DOHH2 (cell line): Measurements from ENCODE around the gene PTGS2.

Experiments used
- CTCF ChIP-seq: fragments of 200-600 bp; sonication (generic); IDR thresholded peaks from one replicate; pipeline ENCODE4 v1.5.1; 2014; ENCODE audit warnings: antibody characterized with exemption, mild to moderate bottlenecking, low read depth, low read length; ENCODE audit not compliant: poor library complexity, severe bottlenecking
- EZH2phosphoT487 ChIP-seq: fragments of 200-600 bp; sonication (generic); IDR thresholded peaks from 2 replicates; pipeline ENCODE4 v1.6.1; 2017; ENCODE audit warnings: borderline replicate concordance, mild to moderate bottlenecking, antibody characterized with exemption, low read length, moderate library complexity, mixed read lengths

GRCh38 chr1:186643614-186644013 is 36.6 kb downstream of the PTGS2 start:
- TF ChIP-seq EZH2phosphoT487: no peak
- no peak for TF ChIP-seq CTCF
